Neural progenitor cell (in vitro differentiated cells): ENCODE measurements around the gene FOXL3. TPM values are rescaled to one million over a fixed set of nuclear protein-coding genes. Genes with fewer than 3 reads are reported as not detected.

Source experiments
- DNase-seq: peaks from one replicate; pipeline ENCODE4 v3.0.0-alpha.2; 2016; ENCODE audit warnings: low spot score
- H2AFZ ChIP-seq: fragments of 200-600 bp; sonication (generic); replicated peaks from 2 replicates; pipeline ENCODE4 v1.6.1; 2016; ENCODE audit warnings: antibody characterized with exemption
- H3F3A ChIP-seq: fragments of 200-600 bp; sonication (generic); 2 replicates; pipeline ENCODE4 v1.6.1; 2016; ENCODE audit warnings: antibody characterized with exemption, low read depth
- H3K27ac ChIP-seq: fragments of 200-600 bp; sonication (generic); 2 replicates; pipeline ENCODE4 v1.5.1; 2016; ENCODE audit warnings: mild to moderate bottlenecking
- H3K27me3 ChIP-seq: fragments of 200-600 bp; sonication (generic); 2 replicates; pipeline ENCODE4 v1.6.1; 2016; ENCODE audit warnings: mild to moderate bottlenecking, moderate library complexity
- H3K36me3 ChIP-seq: fragments of 200-600 bp; sonication (generic); 2 replicates; pipeline ENCODE4 v1.5.1; 2016
- H3K4me1 ChIP-seq: fragments of 200-600 bp; sonication (generic); 2 replicates; pipeline ENCODE4 v1.6.1; 2016; ENCODE audit warnings: mixed run types
- H3K4me2 ChIP-seq: fragments of 200-600 bp; sonication (generic); 2 replicates; pipeline ENCODE4 v1.6.1; 2016
- H3K4me3 ChIP-seq: fragments of 200-600 bp; sonication (generic); 2 replicates; pipeline ENCODE4 v1.5.1; 2016
- H3K79me2 ChIP-seq: fragments of 200-600 bp; sonication (generic); 2 replicates; pipeline ENCODE4 v1.6.1; 2016; ENCODE audit warnings: low read depth
- H3K9ac ChIP-seq: fragments of 200-600 bp; sonication (generic); 2 replicates; pipeline ENCODE4 v1.6.1; 2016
- H3K9me3 ChIP-seq: fragments of 200-600 bp; sonication (generic); 2 replicates; pipeline ENCODE4 v1.5.1; 2016; ENCODE audit warnings: low read depth
- H4K20me1 ChIP-seq: fragments of 200-600 bp; sonication (generic); 2 replicates; pipeline ENCODE4 v1.6.1; 2016; ENCODE audit warnings: low read depth
- H3K27ac Mint-ChIP-seq: 3 replicates; pipeline ENCODE4 v1.8.0; 2021; ENCODE audit warnings: mixed read lengths
- H3K27me3 Mint-ChIP-seq: 2 replicates; pipeline ENCODE4 v1.8.0; 2022; ENCODE audit warnings: low read depth, mild to moderate bottlenecking, inconsistent platforms, moderate library complexity, mixed read lengths; ENCODE audit not compliant: insufficient read depth
- H3K36me3 Mint-ChIP-seq: 3 replicates; pipeline ENCODE4 v1.8.0; 2021; ENCODE audit warnings: mixed read lengths
- H3K4me1 Mint-ChIP-seq: 3 replicates; pipeline ENCODE4 v1.8.0; 2021; ENCODE audit warnings: mixed read lengths
- H3K4me3 Mint-ChIP-seq: 3 replicates; pipeline ENCODE4 v1.8.0; 2021; ENCODE audit warnings: mild to moderate bottlenecking, moderate library complexity, mixed read lengths
- H3K9me3 Mint-ChIP-seq: 3 replicates; pipeline ENCODE4 v1.8.0; 2020; ENCODE audit warnings: mixed read lengths
- CTCF ChIP-seq: fragments of 200-600 bp; sonication (generic); IDR thresholded peaks from 2 replicates; pipeline ENCODE4 v1.5.1; 2017; ENCODE audit warnings: antibody characterized with exemption, mild to moderate bottlenecking
- EZH2 ChIP-seq: fragments of 200-600 bp; sonication (generic); IDR thresholded peaks from 2 replicates; pipeline ENCODE4 v1.6.1; 2017; ENCODE audit warnings: antibody characterized with exemption, mild to moderate bottlenecking, moderate library complexity
- EZH2phosphoT487 ChIP-seq: fragments of 200-600 bp; sonication (generic); IDR thresholded peaks from 2 replicates; pipeline ENCODE4 v1.6.1; 2017; ENCODE audit warnings: antibody characterized with exemption
- total RNA-seq: library from RNA; depleted of rRNA; stranded (reverse); fragments of >200 nt; gene quantifications from 2 replicates; pipeline ENCODE4 v1.2.3, GENCODE V29; 2015; ENCODE audit warnings: low replicate concordance

FOXL3 gene
- total RNA-seq, 1 donor from 2014 or later, result not detected

- Mint-ChIP-seq H3K4me3 (no peak overlapping the region), H3K27me3 (peaks cover 16% of the 10 kb centered on the region), H3K4me1 (peaks cover 16% of the 10 kb centered on the region), H3K36me3 (no peaks in the 10 kb centered on the region), H3K9me3 (no peaks in the 10 kb centered on the region), H3K27ac (no peak overlapping the region)
- H2AFZ ChIP-seq, result no peak overlapping the region
- no peak overlapping the region for H3K4me3 ChIP-seq
- no peaks in the 10 kb centered on the region for H4K20me1 ChIP-seq
- H3K4me1 ChIP-seq, result no peaks in the 10 kb centered on the region
- H3K4me2 ChIP-seq, result no peak overlapping the region
- TF ChIP-seq CTCF, result no peak
- no peak for TF ChIP-seq EZH2phosphoT487
- TF ChIP-seq EZH2, result no peak
- H3F3A ChIP-seq, result no peaks in the 10 kb centered on the region
- no peaks in the 10 kb centered on the region for H3K27me3 ChIP-seq
- no peaks in the 10 kb centered on the region for H3K9me3 ChIP-seq
- H3K79me2 ChIP-seq, result no peaks in the 10 kb centered on the region
- no peaks in the 10 kb centered on the region for H3K36me3 ChIP-seq
- DNase-seq, result no peak
- no peak overlapping the region for H3K9ac ChIP-seq
- H3K27ac ChIP-seq, result no peak overlapping the region
Measured at GRCh38 chr7:297611-298374, 7.8 kb downstream of the FOXL3 start.

- H3K79me2 ChIP-seq, result no peaks in the 10 kb centered on the region
- H3K27ac Mint-ChIP-seq, result peak overlapping the region; percentile 25
- H3K4me3 ChIP-seq, result no peak overlapping the region
- no peaks in the 10 kb centered on the region for H3K9me3 Mint-ChIP-seq
- H3K27me3 ChIP-seq, result no peaks in the 10 kb centered on the region
- H3F3A ChIP-seq, result no peaks in the 10 kb centered on the region
- peaks cover 11% of the 10 kb centered on the region for H3K27me3 Mint-ChIP-seq
- no peak overlapping the region for H3K9ac ChIP-seq
- H2AFZ ChIP-seq, result no peak overlapping the region
- TF ChIP-seq EZH2, result no peak
- TF ChIP-seq CTCF, result no peak
- no peak for TF ChIP-seq EZH2phosphoT487
- no peak for DNase-seq
- no peaks in the 10 kb centered on the region for H3K4me1 ChIP-seq
- no peaks in the 10 kb centered on the region for H3K36me3 Mint-ChIP-seq
- H3K36me3 ChIP-seq, result no peaks in the 10 kb centered on the region
- H3K4me1 Mint-ChIP-seq, result peaks cover 16% of the 10 kb centered on the region
- H3K4me2 ChIP-seq, result no peak overlapping the region
- no peaks in the 10 kb centered on the region for H3K9me3 ChIP-seq
- H4K20me1 ChIP-seq, result no peaks in the 10 kb centered on the region
- no peak overlapping the region for H3K4me3 Mint-ChIP-seq
- H3K27ac ChIP-seq, result no peak overlapping the region
Measured at GRCh38 chr7:298375-298702, 8.4 kb downstream of the FOXL3 start.

- Histone ChIP-seq H3F3A (no peaks in the 10 kb centered on the region), H3K4me3 (no peak overlapping the region), H3K9ac (no peak overlapping the region), H4K20me1 (no peaks in the 10 kb centered on the region), H3K9me3 (no peaks in the 10 kb centered on the region), H3K79me2 (no peaks in the 10 kb centered on the region), H3K4me1 (no peaks in the 10 kb centered on the region), H3K36me3 (no peaks in the 10 kb centered on the region), H3K4me2 (no peak overlapping the region), H3K27ac (no peak overlapping the region), H3K27me3 (no peaks in the 10 kb centered on the region), H2AFZ (no peak overlapping the region)
- H3K27ac Mint-ChIP-seq, result peak overlapping the region; percentile 25
- no peak for TF ChIP-seq EZH2
- no peak for DNase-seq
- H3K27me3 Mint-ChIP-seq, result peaks cover 7% of the 10 kb centered on the region
- H3K4me1 Mint-ChIP-seq, result peaks cover 16% of the 10 kb centered on the region
- no peaks in the 10 kb centered on the region for H3K9me3 Mint-ChIP-seq
- no peak overlapping the region for H3K4me3 Mint-ChIP-seq
- H3K36me3 Mint-ChIP-seq, result no peaks in the 10 kb centered on the region
Measured at GRCh38 chr7:298743-299142, 8.8 kb downstream of the FOXL3 start.

- H3K36me3 ChIP-seq, result no peaks in the 10 kb centered on the region
- H3K4me1 Mint-ChIP-seq, result peaks cover 16% of the 10 kb centered on the region
- H4K20me1 ChIP-seq, result no peaks in the 10 kb centered on the region
- no peaks in the 10 kb centered on the region for H3F3A ChIP-seq
- no peak overlapping the region for H3K27ac ChIP-seq
- H3K9ac ChIP-seq, result no peak overlapping the region
- TF ChIP-seq EZH2, result no peak
- TF ChIP-seq CTCF, result no peak
- TF ChIP-seq EZH2phosphoT487, result no peak
- H3K4me3 ChIP-seq, result no peak overlapping the region
- DNase-seq, result no peak
- H3K27me3 ChIP-seq, result no peaks in the 10 kb centered on the region
- no peak overlapping the region for H3K27ac Mint-ChIP-seq
- no peaks in the 10 kb centered on the region for H3K4me1 ChIP-seq
- no peaks in the 10 kb centered on the region for H3K79me2 ChIP-seq
- no peaks in the 10 kb centered on the region for H3K9me3 ChIP-seq
- no peak overlapping the region for H3K4me2 ChIP-seq
- H3K36me3 Mint-ChIP-seq, result no peaks in the 10 kb centered on the region
- peaks cover 6% of the 10 kb centered on the region for H3K27me3 Mint-ChIP-seq
- no peak overlapping the region for H3K4me3 Mint-ChIP-seq
- no peaks in the 10 kb centered on the region for H3K9me3 Mint-ChIP-seq
- H2AFZ ChIP-seq, result no peak overlapping the region
Measured at GRCh38 chr7:299169-299568, 9.2 kb downstream of the FOXL3 start.
